Esophagus muscularis mucosa (tissue), 4 donors: ENCODE measurements around the gene NXF1. TPM values are rescaled to one million over a fixed set of nuclear protein-coding genes. Genes with fewer than 3 reads are reported as not detected.

ENCODE experiments used
- DNase-seq: peaks from one replicate; pipeline ENCODE4 v3.0.0-alpha.2; 2017; ENCODE audit errors: extremely low spot score
- H3K27ac ChIP-seq, 4 donors: fragments of 200-600 bp; sonication (generic); replicated peaks in 1 of 4; 1 replicate in 3 of 4; 2 replicates in 1 of 4; pipeline ENCODE4 v1.5.1; 2016 to 2019; ENCODE audit warnings: mild to moderate bottlenecking in 1 of 4
- H3K27me3 ChIP-seq, 4 donors: fragments of 200-600 bp; sonication (generic); one replicate each; pipeline versions ENCODE4 v1.5.1 to v1.6.0; 2016 to 2019
- H3K36me3 ChIP-seq, 4 donors: fragments of 200-600 bp; sonication (generic); one replicate each; pipeline ENCODE4 v1.5.1; 2016 to 2019
- H3K4me1 ChIP-seq, 4 donors: fragments of 200-600 bp; sonication (generic); one replicate each; pipeline ENCODE4 v1.5.1; 2016 to 2019
- H3K4me3 ChIP-seq, 4 donors: fragments of 200-600 bp; sonication (generic); 1 replicate in 2 of 4; 2 replicates in 2 of 4; pipeline ENCODE4 v1.5.1; 2016 to 2019; ENCODE audit warnings: mild to moderate bottlenecking in 4 of 4, moderate library complexity in 1 of 4
- H3K9me3 ChIP-seq, 4 donors: fragments of 200-600 bp; sonication (generic); 1 replicate in 3 of 4; 2 replicates in 1 of 4; pipeline ENCODE4 v1.5.1; 2016 to 2019
- CTCF ChIP-seq, 3 experiments: fragments of 200-600 bp in 2 of 3; fragments of 450-650 bp in 1 of 3; sonication (generic) in 2 of 3; IDR thresholded peaks; one replicate each; pipeline ENCODE4 v1.5.1; 2017 to 2019; ENCODE audit warnings: antibody characterized with exemption in 3 of 3, mild to moderate bottlenecking in 2 of 3, moderate library complexity in 1 of 3
- EP300 ChIP-seq: sonication (generic); formaldehyde crosslinking; IDR thresholded peaks from one replicate; pipeline ENCODE4 v1.6.1; 2017; ENCODE audit warnings: antibody characterized with exemption
- POLR2A ChIP-seq: fragments of 450-650 bp; IDR thresholded peaks from one replicate; pipeline ENCODE4 v1.6.1; 2017; ENCODE audit warnings: antibody characterized with exemption, moderate library complexity, mild to moderate bottlenecking, low read depth
- POLR2AphosphoS5 ChIP-seq, 2 donors: sonication (generic); formaldehyde crosslinking; IDR thresholded peaks; one replicate each; pipeline ENCODE4 v1.6.1; 2017; ENCODE audit warnings: antibody characterized with exemption in 2 of 2
- WGBS: methylation state at CpG from one replicate; pipeline ENCODE4 v1.1.5; 2018; 5-methylcytosine and 5-hydroxymethylcytosine counted together
- intact Hi-C: fragments of 100-400 bp; cut with DNase I; formaldehyde crosslinking; loops from one replicate; pipeline ENCODE4 v1.15.1; 2023
- total RNA-seq, 4 donors: library from RNA; depleted of rRNA; stranded (reverse); fragments of >200 nt; gene quantifications; one replicate each; pipeline versions ENCODE4 v1.1.0 to v1.2.1, GENCODE V29; 2016

The NXF1 gene
- total RNA-seq, 4 donors from 2014 or later, result 38.6 to 86.4 (median 48.4) TPM

GRCh38 chr11:62839050-62839945, 34.1 kb upstream of the NXF1 start, which contains the start of gene WDR74:
TSS of gene WDR74 (minus strand) at chr11:62839590. CDS start at chr11:62839570, 20 bp downstream.
- Histone ChIP-seq H3K4me3 (peak within 1 kb of the TSS; percentile 74 to 97 (median 90)), H3K27ac (peak within 1 kb of the TSS; percentile 94 to 99 (median 98)), H3K9me3 (no peaks in the 10 kb centered on the region), H3K27me3 (no peaks in the 10 kb centered on the region), H3K36me3 (peaks cover 9 to 37% (median 23%) of the 10 kb centered on the region in 4 donors), H3K4me1 (peaks cover 30 to 51% (median 42%) of the 10 kb centered on the region in 4 donors)
- intact Hi-C loops, result no loop called here
- TF ChIP-seq POLR2A (no peak), POLR2AphosphoS5 (IDR thresholded peaks at IDR 0.05) (peak; percentile 99 to 100), EP300 (no peak), CTCF (IDR thresholded peaks at IDR 0.05) (peak in 1 of 3 experiments; percentile 25)
- under 1% methylated on average over 44 of the region's 62 CpGs for WGBS
- DNase-seq, result peak; percentile 97

GRCh38 chr11:62835336-62835735, 30.1 kb upstream of the NXF1 start:
- no peak overlapping the region for H3K4me3 ChIP-seq
- DNase-seq, result no peak
- intact Hi-C loops, result no loop called here
- H3K36me3 ChIP-seq, result peaks cover 9 to 48% (median 34%) of the 10 kb centered on the region in 4 donors
- WGBS, result 80% methylated on average over 6 of the region's 8 CpGs
- H3K4me1 ChIP-seq, result peaks cover 36 to 58% (median 48%) of the 10 kb centered on the region in 4 donors
- no peak for TF ChIP-seq CTCF (IDR thresholded peaks at IDR 0.05)
- TF ChIP-seq POLR2AphosphoS5 (IDR thresholded peaks at IDR 0.05), result no peak
- TF ChIP-seq POLR2A, result no peak
- TF ChIP-seq EP300, result no peak
- H3K9me3 ChIP-seq, result no peaks in the 10 kb centered on the region
- no peaks in the 10 kb centered on the region for H3K27me3 ChIP-seq
- H3K27ac ChIP-seq, result no peak overlapping the region

- peaks cover 9 to 64% (median 44%) of the 10 kb centered on the region in 4 donors for H3K36me3 ChIP-seq
- no peak for TF ChIP-seq EP300
- no peak for TF ChIP-seq CTCF (IDR thresholded peaks at IDR 0.05)
- TF ChIP-seq POLR2AphosphoS5 (IDR thresholded peaks at IDR 0.05), result no peak
- TF ChIP-seq POLR2A, result no peak
- H3K4me3 ChIP-seq, result peak within 1 kb of the TSS; percentile 89 to 98 (median 94)
- DNase-seq, result no peak
- H3K27me3 ChIP-seq, result no peaks in the 10 kb centered on the region
- peak within 1 kb of the TSS; percentile 95 to 99 (median 97) for H3K27ac ChIP-seq
- intact Hi-C loops, result loop anchor here (5.0 kb wide), 1 partner anchor 40 kb away; the partner anchor contains the start of gene TMEM223
- H3K9me3 ChIP-seq, result no peaks in the 10 kb centered on the region
- 21% methylated on average over 23 of the region's 40 CpGs for WGBS
- peaks cover 43 to 66% (median 53%) of the 10 kb centered on the region in 4 donors for H3K4me1 ChIP-seq
Observed at GRCh38 chr11:62832336-62833234, 27.3 kb upstream of the NXF1 start, which contains the start of gene TEX54. TSS of gene TEX54 (minus strand) at chr11:62832841.

GRCh38 chr11:62831520-62832335, 26.5 kb upstream of the NXF1 start, which contains the start of gene STX5:
TSS of gene STX5 (minus strand) at chr11:62832051. CDS start at chr11:62831243, 808 bp downstream.
- H3K27ac ChIP-seq, result peak within 1 kb of the TSS; percentile 95 to 99 (median 97)
- peaks cover 42 to 64% (median 51%) of the 10 kb centered on the region in 4 donors for H3K4me1 ChIP-seq
- H3K9me3 ChIP-seq, result no peaks in the 10 kb centered on the region
- TF ChIP-seq POLR2A, result peak; percentile 81
- TF ChIP-seq CTCF (IDR thresholded peaks at IDR 0.05), result no peak
- no peak for TF ChIP-seq EP300
- peak; percentile 93 to 98 for TF ChIP-seq POLR2AphosphoS5 (IDR thresholded peaks at IDR 0.05)
- H3K27me3 ChIP-seq, result no peaks in the 10 kb centered on the region
- H3K4me3 ChIP-seq, result peak within 1 kb of the TSS; percentile 89 to 98 (median 94)
- WGBS, result under 1% methylated on average over 31 of the region's 65 CpGs
- DNase-seq, result peak; percentile 100
- intact Hi-C loops, result loop anchor here (2.0 to 5.0 kb wide), 2 partner anchors 27 to 39 kb away; partner anchors contain the start of genes NXF1 and TMEM223
- peaks cover 16 to 70% (median 49%) of the 10 kb centered on the region in 4 donors for H3K36me3 ChIP-seq
